ENCODE data around the gene ELF3.

ELF3 gene

GRCh38 chr1:202011994-202012393 is 1.6 kb downstream of the ELF3 start:
- TF ChIP-seq CTCF (conservative IDR thresholded peaks at IDR 0.05) (no peak), ZFX (IDR thresholded peaks at IDR 0.05) (no peak)
- peak overlapping the region; percentile 87; the same call in 1 of the 2 replicates for H3K27ac ChIP-seq

GRCh38 chr1:202012544-202013478 is 2.4 kb downstream of the ELF3 start:
- TF ChIP-seq ZFX (IDR thresholded peaks at IDR 0.05) (no peak), CTCF (conservative IDR thresholded peaks at IDR 0.05) (no peak)
- no peak overlapping the region for H3K27ac ChIP-seq

- no peak overlapping the region for H3K27ac ChIP-seq
- TF ChIP-seq ZFX (IDR thresholded peaks at IDR 0.05) (no peak), CTCF (conservative IDR thresholded peaks at IDR 0.05) (no peak)
These were observed 3.2 kb downstream of the ELF3 start for GRCh38 chr1:202013603-202014002.

DNA sequence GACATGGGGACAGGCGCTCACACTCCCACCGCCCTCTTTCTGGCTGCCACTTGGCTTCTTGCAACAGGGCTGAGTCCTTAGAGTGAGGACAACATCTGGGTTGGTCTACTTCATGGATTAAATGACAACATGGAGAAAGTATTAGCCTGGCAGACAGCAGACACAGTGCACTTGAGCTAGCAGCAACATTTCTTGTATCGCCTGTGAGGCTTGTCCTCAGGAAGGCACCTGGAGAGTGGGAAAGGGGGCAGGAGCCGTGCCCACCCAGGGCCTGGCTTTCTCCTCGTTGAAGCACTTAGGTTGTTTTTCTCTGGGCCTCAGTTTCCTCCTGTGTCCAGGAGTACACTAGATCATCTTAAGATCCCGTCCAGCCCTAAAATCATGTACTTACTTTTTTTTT is 3.7 kb downstream of the ELF3 start:
- H3K27ac ChIP-seq, result no peak overlapping the region
- TF ChIP-seq ZFX (IDR thresholded peaks at IDR 0.05) (no peak), CTCF (conservative IDR thresholded peaks at IDR 0.05) (no peak)

GRCh38 chr1:202014915-202015661 is 4.7 kb downstream of the ELF3 start:
- no peak overlapping the region for H3K27ac ChIP-seq
- TF ChIP-seq CTCF (conservative IDR thresholded peaks at IDR 0.05) (no peak), ZFX (IDR thresholded peaks at IDR 0.05) (no peak)

DNA sequence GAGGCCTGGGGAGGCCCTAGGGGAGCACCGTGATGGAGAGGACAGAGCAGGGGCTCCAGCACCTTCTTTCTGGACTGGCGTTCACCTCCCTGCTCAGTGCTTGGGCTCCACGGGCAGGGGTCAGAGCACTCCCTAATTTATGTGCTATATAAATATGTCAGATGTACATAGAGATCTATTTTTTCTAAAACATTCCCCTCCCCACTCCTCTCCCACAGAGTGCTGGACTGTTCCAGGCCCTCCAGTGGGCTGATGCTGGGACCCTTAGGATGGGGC is 5.2 kb downstream of the ELF3 start:
- TF ChIP-seq CTCF (conservative IDR thresholded peaks at IDR 0.05) (no peak), ZFX (IDR thresholded peaks at IDR 0.05) (no peak)
- no peak overlapping the region for H3K27ac ChIP-seq
